OCI-LY1 (cell line): ENCODE results near the gene HOXA10.

Source experiments
- EZH2 ChIP-seq: fragments of 200-600 bp; sonication (generic), shearing (Covaris generic); IDR thresholded peaks from 2 replicates; pipeline ENCODE4 v1.8.0; 2017; ENCODE audit warnings: borderline replicate concordance, mixed run types, mild to moderate bottlenecking, antibody characterized with exemption, low read length, moderate library complexity, mixed read lengths
- TF ChIP-seq, protein P1 (sequence below): fragments of 200-600 bp; sonication (generic), shearing (Covaris generic); IDR thresholded peaks from 2 replicates; pipeline ENCODE4 v1.5.1; 2017; ENCODE audit warnings: mild to moderate bottlenecking, antibody characterized with exemption, low read length, moderate library complexity, mixed read lengths

DNA sequence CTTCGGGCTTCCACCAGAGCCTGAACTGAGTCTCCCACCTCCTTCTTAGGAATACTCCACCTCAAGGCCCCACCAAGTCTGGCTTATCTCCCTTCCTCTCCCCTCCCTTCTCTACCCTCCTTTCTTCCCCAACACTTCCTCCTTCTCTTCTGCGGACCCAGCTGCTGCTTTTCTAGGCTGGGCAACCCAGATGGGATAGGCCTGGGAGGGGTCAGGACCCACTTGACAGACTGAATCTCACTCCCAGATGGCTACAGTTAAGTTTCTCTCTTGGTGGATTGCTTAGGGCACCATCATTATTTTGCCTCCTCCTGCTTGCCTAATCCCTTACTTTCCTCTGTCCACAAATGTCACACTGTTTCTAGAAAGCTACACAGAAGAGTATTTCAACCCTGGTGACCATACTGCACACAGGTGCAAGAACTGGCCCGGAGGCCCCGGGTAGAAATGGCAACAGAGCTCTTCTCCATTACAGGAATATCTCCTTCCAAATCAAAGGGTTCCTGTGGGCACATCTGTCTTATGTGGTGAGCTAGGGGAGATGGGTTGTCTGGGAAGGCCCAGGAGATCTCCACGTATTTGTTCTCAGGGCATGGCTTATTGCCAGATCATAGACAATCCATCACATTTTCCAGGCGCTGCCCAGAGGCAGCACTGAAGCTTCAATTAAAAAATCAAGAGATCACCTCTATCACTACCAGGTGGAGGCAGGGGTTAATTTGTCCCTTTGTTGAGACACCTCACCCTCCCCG, 16.1 kb upstream of the HOXA10 start:
- TF ChIP-seq, protein P1, sequence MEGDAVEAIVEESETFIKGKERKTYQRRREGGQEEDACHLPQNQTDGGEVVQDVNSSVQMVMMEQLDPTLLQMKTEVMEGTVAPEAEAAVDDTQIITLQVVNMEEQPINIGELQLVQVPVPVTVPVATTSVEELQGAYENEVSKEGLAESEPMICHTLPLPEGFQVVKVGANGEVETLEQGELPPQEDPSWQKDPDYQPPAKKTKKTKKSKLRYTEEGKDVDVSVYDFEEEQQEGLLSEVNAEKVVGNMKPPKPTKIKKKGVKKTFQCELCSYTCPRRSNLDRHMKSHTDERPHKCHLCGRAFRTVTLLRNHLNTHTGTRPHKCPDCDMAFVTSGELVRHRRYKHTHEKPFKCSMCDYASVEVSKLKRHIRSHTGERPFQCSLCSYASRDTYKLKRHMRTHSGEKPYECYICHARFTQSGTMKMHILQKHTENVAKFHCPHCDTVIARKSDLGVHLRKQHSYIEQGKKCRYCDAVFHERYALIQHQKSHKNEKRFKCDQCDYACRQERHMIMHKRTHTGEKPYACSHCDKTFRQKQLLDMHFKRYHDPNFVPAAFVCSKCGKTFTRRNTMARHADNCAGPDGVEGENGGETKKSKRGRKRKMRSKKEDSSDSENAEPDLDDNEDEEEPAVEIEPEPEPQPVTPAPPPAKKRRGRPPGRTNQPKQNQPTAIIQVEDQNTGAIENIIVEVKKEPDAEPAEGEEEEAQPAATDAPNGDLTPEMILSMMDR: no peak
- TF ChIP-seq EZH2: no peak
